Keratinocyte (primary cell): ENCODE data around the gene NBEAL2.

ENCODE experiments used
- EZH2 ChIP-seq: IDR thresholded peaks from one replicate; pipeline ENCODE4 v1.6.1; 2012; ENCODE audit warnings: inconsistent platforms, mild to moderate bottlenecking, low read length, moderate library complexity
- TF ChIP-seq, protein P1 (sequence below), 3 experiments: IDR thresholded peaks in 1 of 3; conservative IDR thresholded peaks in 1 of 3; optimal IDR thresholded peaks in 1 of 3; 2 replicates in 2 of 3; 3 replicates in 1 of 3; pipeline versions ENCODE3 to v1.5.1; 2011; ENCODE audit warnings: low read length in 3 of 3, mild to moderate bottlenecking in 3 of 3, moderate library complexity in 2 of 3, control low read depth in 1 of 3, inconsistent platforms in 1 of 3; ENCODE audit not compliant: insufficient read depth in 2 of 3; ENCODE audit errors: extremely low read depth in 1 of 3

GRCh38 chr3:46986782-46987310 is 7.4 kb downstream of the NBEAL2 start:
- TF ChIP-seq, protein P1, sequence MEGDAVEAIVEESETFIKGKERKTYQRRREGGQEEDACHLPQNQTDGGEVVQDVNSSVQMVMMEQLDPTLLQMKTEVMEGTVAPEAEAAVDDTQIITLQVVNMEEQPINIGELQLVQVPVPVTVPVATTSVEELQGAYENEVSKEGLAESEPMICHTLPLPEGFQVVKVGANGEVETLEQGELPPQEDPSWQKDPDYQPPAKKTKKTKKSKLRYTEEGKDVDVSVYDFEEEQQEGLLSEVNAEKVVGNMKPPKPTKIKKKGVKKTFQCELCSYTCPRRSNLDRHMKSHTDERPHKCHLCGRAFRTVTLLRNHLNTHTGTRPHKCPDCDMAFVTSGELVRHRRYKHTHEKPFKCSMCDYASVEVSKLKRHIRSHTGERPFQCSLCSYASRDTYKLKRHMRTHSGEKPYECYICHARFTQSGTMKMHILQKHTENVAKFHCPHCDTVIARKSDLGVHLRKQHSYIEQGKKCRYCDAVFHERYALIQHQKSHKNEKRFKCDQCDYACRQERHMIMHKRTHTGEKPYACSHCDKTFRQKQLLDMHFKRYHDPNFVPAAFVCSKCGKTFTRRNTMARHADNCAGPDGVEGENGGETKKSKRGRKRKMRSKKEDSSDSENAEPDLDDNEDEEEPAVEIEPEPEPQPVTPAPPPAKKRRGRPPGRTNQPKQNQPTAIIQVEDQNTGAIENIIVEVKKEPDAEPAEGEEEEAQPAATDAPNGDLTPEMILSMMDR (optimal IDR thresholded peaks at IDR 0.05 in 1 of 3, IDR thresholded peaks at IDR 0.05 in 1 of 3, conservative IDR thresholded peaks at IDR 0.05 in 1 of 3; ENCODE audit: extremely low read depth in 1 of 3, insufficient read depth in 2 of 3, low read length in 3 of 3), result no peak
- TF ChIP-seq EZH2, result no peak
